Endothelial cell of umbilical vein (primary cell): ENCODE data around the gene ADI1. TPM values are rescaled to one million over a fixed set of nuclear protein-coding genes. Genes with fewer than 3 reads are reported as not detected.

Experiments
- BruUV-seq: library from RNA; stranded (reverse); fragments of 400-500 nt; replicated peaks from 2 replicates; lab custom pipeline; 2021; lab: Mats Ljungman, UMichigan
- CTCF ChIA-PET: fragments of 300-600, 350-600 bp; sonication (Branson Sonifier 250); formaldehyde crosslinking; loops from one replicate; lab custom pipeline; 2021; ENCODE audit warnings: antibody characterized with exemption, inconsistent platforms; lab: Charles Lee
- POLR2A ChIA-PET: fragments of 300-600, 350-600 bp; sonication (Branson Sonifier 250); formaldehyde crosslinking; loops from one replicate; lab custom pipeline; 2021; ENCODE audit warnings: antibody characterized with exemption, inconsistent platforms; lab: Charles Lee
- DNase-seq: peaks from one replicate; pipeline ENCODE4 v3.0.0-alpha.2; 2011; ENCODE audit warnings: low read depth, low spot score
- FAIRE-seq: peaks from 2 replicates; lab custom pipeline; 2011; peaks lifted over from hg19 to GRCh38; lab: Jason Lieb, UNC
- H2AFZ ChIP-seq: 2 replicates; pipeline ENCODE4 v1.6.0; 2012; ENCODE audit warnings: low read depth, low read length, control low read depth, inconsistent platforms
- H3K27ac ChIP-seq: 2 replicates; pipeline ENCODE4 v1.5.1; 2011; ENCODE audit warnings: low read depth, mild to moderate bottlenecking, control low read depth, low read length, moderate library complexity; ENCODE audit not compliant: insufficient read depth
- H3K27me3 ChIP-seq, 2 experiments: 2 replicates each; pipeline versions ENCODE4 v1.6.0 to v1.6.1; 2011; ENCODE audit warnings: low read length in 2 of 2, mixed read lengths in 1 of 2; ENCODE audit not compliant: control insufficient read depth in 2 of 2, insufficient read depth in 2 of 2
- H3K36me3 ChIP-seq, 2 experiments: 2 replicates in 1 of 2; 3 replicates in 1 of 2; pipeline ENCODE4 v1.5.1; 2011; ENCODE audit warnings: low read length in 2 of 2, mild to moderate bottlenecking in 1 of 2, moderate library complexity in 1 of 2; ENCODE audit not compliant: control insufficient read depth in 2 of 2, insufficient read depth in 2 of 2; ENCODE audit errors: extremely low read depth in 1 of 2
- H3K4me1 ChIP-seq: 3 replicates; pipeline ENCODE4 v1.5.1; 2011; ENCODE audit warnings: mild to moderate bottlenecking, low read length; ENCODE audit not compliant: control insufficient read depth, insufficient read depth; ENCODE audit errors: extremely low read depth
- H3K4me2 ChIP-seq: 2 replicates; pipeline ENCODE4 v1.6.1; 2011; ENCODE audit warnings: low read length, control low read depth, mixed read lengths; ENCODE audit not compliant: insufficient read depth
- H3K4me3 ChIP-seq, 3 experiments: fragments of 200-600 bp in 1 of 3; sonication (generic), shearing (Covaris generic) in 1 of 3; replicated peaks in 1 of 3; 2 replicates each; pipeline ENCODE4 v1.5.1; 2011 to 2016; ENCODE audit warnings: control low read depth in 3 of 3, low read length in 3 of 3, mild to moderate bottlenecking in 2 of 3, inconsistent platforms in 1 of 3, low read depth in 1 of 3, moderate library complexity in 1 of 3; ENCODE audit not compliant: insufficient read depth in 1 of 3
- H3K79me2 ChIP-seq: 2 replicates; pipeline ENCODE4 v1.6.0; 2012; ENCODE audit warnings: low read length, inconsistent platforms; ENCODE audit not compliant: control insufficient read depth, insufficient read depth
- H3K9ac ChIP-seq: replicated peaks from 2 replicates; pipeline ENCODE3; 2011; ENCODE audit warnings: low read length, control low read depth; ENCODE audit not compliant: insufficient read depth; ENCODE audit errors: extremely low read depth
- H3K9me1 ChIP-seq: replicated peaks from 3 replicates; pipeline ENCODE4 v1.6.0; 2011; ENCODE audit warnings: mild to moderate bottlenecking, low read length; ENCODE audit not compliant: control insufficient read depth, insufficient read depth; ENCODE audit errors: extremely low read depth
- H3K9me3 ChIP-seq: replicated peaks from 2 replicates; pipeline ENCODE4 v1.5.1; 2012; ENCODE audit warnings: low read length, inconsistent platforms; ENCODE audit not compliant: control insufficient read depth, insufficient read depth
- H4K20me1 ChIP-seq: replicated peaks from 2 replicates; pipeline ENCODE3; 2011; ENCODE audit warnings: mild to moderate bottlenecking, low read length; ENCODE audit not compliant: control insufficient read depth, insufficient read depth; ENCODE audit errors: extremely low read depth
- EZH2 ChIP-seq: IDR thresholded peaks from 2 replicates; pipeline ENCODE4 v1.6.1; 2012; ENCODE audit warnings: borderline replicate concordance, low read depth, mild to moderate bottlenecking, moderate library complexity, low read length, inconsistent platforms; ENCODE audit not compliant: severe bottlenecking
- FOS ChIP-seq: IDR thresholded peaks from 2 replicates; pipeline ENCODE4 v1.6.1; 2011; ENCODE audit warnings: mild to moderate bottlenecking, low read length, moderate library complexity, borderline replicate concordance; ENCODE audit not compliant: insufficient read depth
- GATA2 ChIP-seq: IDR thresholded peaks from 2 replicates; pipeline ENCODE4 v1.7.0; 2011; ENCODE audit warnings: low read depth, mild to moderate bottlenecking, moderate library complexity, mixed read lengths, low read length; ENCODE audit not compliant: insufficient read length, insufficient read depth
- MYC ChIP-seq: IDR thresholded peaks from one replicate; pipeline ENCODE4 v1.6.1; 2011; ENCODE audit warnings: mild to moderate bottlenecking, low read depth, low read length
- POLR2A ChIP-seq: IDR thresholded peaks from 2 replicates; pipeline ENCODE4 v1.6.1; 2012; ENCODE audit warnings: low read depth, mild to moderate bottlenecking, control low read depth, low read length
- POLR2AphosphoS5 ChIP-seq: IDR thresholded peaks from 2 replicates; pipeline ENCODE4 v1.6.1; 2012; ENCODE audit warnings: low read depth, mild to moderate bottlenecking, control low read depth, low read length, moderate library complexity; ENCODE audit not compliant: insufficient read depth
- dilution Hi-C: fragments of 300-500 bp; cut with MboI; formaldehyde crosslinking; loops from one replicate; pipeline ENCODE4 v1.15.0; 2019; ENCODE audit warnings: low sequenced_read_pairs; ENCODE audit not compliant: extremely low pct_ligation_motif_present
- intact Hi-C: fragments of 100-400 bp; cut with micrococcal nuclease; formaldehyde crosslinking; loops from one replicate; pipeline ENCODE4 v1.10.0; 2022
- polyA plus RNA-seq, 4 experiments: library from polyadenylated mRNA; depleted of rRNA in 3 of 4; stranded (reverse) in 3 of 4; unstranded in 1 of 4; fragments of >200 nt; gene quantifications; 2 replicates each; pipeline versions ENCODE4 v1.2.1 to v1.2.3, GENCODE V29; 2011 to 2012; ENCODE audit warnings: missing spikeins in 1 of 4
- total RNA-seq: library from RNA; stranded (reverse); gene quantifications from 2 replicates; pipeline ENCODE4 v1.2.3, GENCODE V29; 2021
- TF ChIP-seq, protein P1 (sequence below): IDR thresholded peaks from 2 replicates; pipeline ENCODE4 v1.6.1; 2011; ENCODE audit not compliant: insufficient read depth, insufficient read length
- TF ChIP-seq, protein P2 (sequence below), 2 donors: IDR thresholded peaks; 1 replicate in 1 of 2; 2 replicates in 1 of 2; pipeline ENCODE4 v1.5.1; 2011; ENCODE audit warnings: low read length in 2 of 2, mild to moderate bottlenecking in 2 of 2, moderate library complexity in 2 of 2, control low read depth in 1 of 2, inconsistent platforms in 1 of 2, low read depth in 1 of 2; ENCODE audit not compliant: insufficient read depth in 1 of 2; ENCODE audit errors: extremely low read depth in 1 of 2

The ADI1 gene
- total and polyA plus RNA-seq, 2 donors (not counting 3 experiments of a cell fraction or from before 2014, with no cell fraction given), result 38.6 to 49.7 TPM

DNA sequence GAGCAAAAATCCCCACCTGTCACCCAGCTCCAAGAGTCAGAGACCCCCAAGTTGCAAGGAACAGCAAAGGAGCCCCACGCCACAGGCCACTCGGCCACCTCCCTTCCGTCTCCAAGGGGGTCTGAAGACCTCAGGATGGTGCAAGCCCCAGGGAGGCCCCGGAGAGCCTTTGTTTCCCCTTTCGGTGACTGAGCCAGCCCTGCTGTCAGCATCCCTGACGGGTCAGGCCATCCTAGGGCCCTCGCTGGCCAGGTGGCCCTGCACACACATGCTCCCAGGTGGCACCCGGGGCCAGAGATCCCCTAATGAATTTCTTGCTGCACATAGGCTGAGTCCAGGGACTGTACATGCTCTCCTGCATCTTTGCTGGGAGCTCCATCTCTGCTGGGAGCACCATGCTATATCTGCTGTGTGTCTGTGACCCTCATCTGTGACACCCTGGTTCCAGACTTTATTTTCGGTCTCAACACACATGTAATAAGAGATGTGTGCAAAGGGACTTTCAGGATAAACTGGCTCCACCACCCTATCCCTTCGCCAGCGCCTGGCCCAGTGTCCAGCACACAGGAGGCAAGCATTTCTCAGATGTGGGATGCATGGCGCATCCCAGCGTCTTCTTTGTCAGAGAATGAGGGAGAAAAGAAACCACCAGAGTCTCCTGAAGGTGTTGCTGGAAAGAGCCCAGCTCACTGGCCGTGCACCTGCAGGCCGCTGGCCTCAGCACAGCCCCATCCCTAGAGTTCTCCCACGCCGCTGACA lies 27.4 kb downstream of the ADI1 start:
- no peak overlapping the region for H3K4me3 ChIP-seq
- TF ChIP-seq FOS (no peak), EZH2 (no peak), MYC (no peak)
- H3K4me1 ChIP-seq, result peaks cover 4% of the 10 kb centered on the region
- H3K9me3 ChIP-seq, result no peaks in the 10 kb centered on the region
- DNase-seq, result no peak
- no peaks in the 10 kb centered on the region for H3K27me3 ChIP-seq
- H4K20me1 ChIP-seq, result no peaks in the 10 kb centered on the region
- H3K9me1 ChIP-seq, result no peaks in the 10 kb centered on the region
- ChIA-PET CTCF (interaction anchor here (1.7 to 2.8 kb wide), 3 partner anchors 14 to 30 kb away, joined by 4 to 9 read pairs (median 5); no protein-coding TSS in a partner anchor), POLR2A (no interaction called here)
- no peak for FAIRE-seq
- BruUV-seq, result no TSS peak
- intact Hi-C loops (no loop called here), dilution Hi-C loops (no loop called here)
- H3K36me3 ChIP-seq, result peaks cover 3 to 4% of the 10 kb centered on the region in 2 experiments
- H2AFZ ChIP-seq, result no peak overlapping the region
- no peaks in the 10 kb centered on the region for H3K79me2 ChIP-seq
- H3K4me2 ChIP-seq, result no peak overlapping the region
- no peak overlapping the region for H3K27ac ChIP-seq
- H3K9ac ChIP-seq, result no peak overlapping the region

DNA sequence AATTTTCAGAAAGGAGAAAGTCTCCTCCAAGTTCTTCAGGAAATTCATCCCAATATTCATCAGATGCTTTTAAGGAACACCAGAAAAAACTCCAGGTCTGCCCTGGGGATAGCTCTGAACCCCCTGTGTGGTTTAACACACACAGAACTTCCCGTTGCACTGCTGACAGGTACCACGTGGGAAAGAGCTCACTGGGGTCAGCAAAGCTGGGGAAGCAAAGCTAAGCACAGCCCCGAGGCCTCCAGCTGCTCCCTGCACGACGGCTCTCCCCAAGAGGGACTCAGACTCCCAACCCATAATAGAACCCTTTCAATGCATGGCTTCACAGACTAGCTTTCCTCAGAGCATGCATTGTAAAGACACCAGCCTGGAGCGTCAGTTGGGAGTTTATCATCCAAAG lies 28.0 kb downstream of the ADI1 start:
- H4K20me1 ChIP-seq, result no peaks in the 10 kb centered on the region
- H3K36me3 ChIP-seq, result peaks cover 2 to 3% of the 10 kb centered on the region in 2 experiments
- no peak for FAIRE-seq
- H3K4me1 ChIP-seq, result peaks cover 4% of the 10 kb centered on the region
- no peaks in the 10 kb centered on the region for H3K79me2 ChIP-seq
- H3K4me3 ChIP-seq, result no peak overlapping the region
- dilution Hi-C loops (no loop called here), intact Hi-C loops (no loop called here)
- TF ChIP-seq POLR2A (no peak), GATA2 (no peak), POLR2AphosphoS5 (no peak), FOS (no peak)
- TF ChIP-seq, protein P1, sequence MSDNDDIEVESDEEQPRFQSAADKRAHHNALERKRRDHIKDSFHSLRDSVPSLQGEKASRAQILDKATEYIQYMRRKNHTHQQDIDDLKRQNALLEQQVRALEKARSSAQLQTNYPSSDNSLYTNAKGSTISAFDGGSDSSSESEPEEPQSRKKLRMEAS, result no peak
- TF ChIP-seq, protein P2, sequence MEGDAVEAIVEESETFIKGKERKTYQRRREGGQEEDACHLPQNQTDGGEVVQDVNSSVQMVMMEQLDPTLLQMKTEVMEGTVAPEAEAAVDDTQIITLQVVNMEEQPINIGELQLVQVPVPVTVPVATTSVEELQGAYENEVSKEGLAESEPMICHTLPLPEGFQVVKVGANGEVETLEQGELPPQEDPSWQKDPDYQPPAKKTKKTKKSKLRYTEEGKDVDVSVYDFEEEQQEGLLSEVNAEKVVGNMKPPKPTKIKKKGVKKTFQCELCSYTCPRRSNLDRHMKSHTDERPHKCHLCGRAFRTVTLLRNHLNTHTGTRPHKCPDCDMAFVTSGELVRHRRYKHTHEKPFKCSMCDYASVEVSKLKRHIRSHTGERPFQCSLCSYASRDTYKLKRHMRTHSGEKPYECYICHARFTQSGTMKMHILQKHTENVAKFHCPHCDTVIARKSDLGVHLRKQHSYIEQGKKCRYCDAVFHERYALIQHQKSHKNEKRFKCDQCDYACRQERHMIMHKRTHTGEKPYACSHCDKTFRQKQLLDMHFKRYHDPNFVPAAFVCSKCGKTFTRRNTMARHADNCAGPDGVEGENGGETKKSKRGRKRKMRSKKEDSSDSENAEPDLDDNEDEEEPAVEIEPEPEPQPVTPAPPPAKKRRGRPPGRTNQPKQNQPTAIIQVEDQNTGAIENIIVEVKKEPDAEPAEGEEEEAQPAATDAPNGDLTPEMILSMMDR (IDR thresholded peaks at IDR 0.05; ENCODE audit: extremely low read depth in 1 of 2, insufficient read depth in 1 of 2, low read depth in 1 of 2, low read length in 2 of 2), result no peak
- H3K27me3 ChIP-seq, result no peaks in the 10 kb centered on the region
- ChIA-PET POLR2A (no interaction called here), CTCF (interaction anchor here (1.9 to 2.8 kb wide), 2 partner anchors 15 to 29 kb away, joined by 5 to 9 read pairs; no protein-coding TSS in a partner anchor)
- H3K4me2 ChIP-seq, result no peak overlapping the region
- BruUV-seq, result no TSS peak
- no peaks in the 10 kb centered on the region for H3K9me1 ChIP-seq
- DNase-seq, result no peak
- H3K9ac ChIP-seq, result no peak overlapping the region
- no peaks in the 10 kb centered on the region for H3K9me3 ChIP-seq
- no peak overlapping the region for H2AFZ ChIP-seq
- H3K27ac ChIP-seq, result no peak overlapping the region
